ENCODE results near the gene PIPOX.

- TF ChIP-seq POLR2A (IDR thresholded peaks at IDR 0.05) (no peak), CTCF (IDR thresholded peaks at IDR 0.05) (no peak)
Measured at GRCh38 chr17:29032013-29032856, 10.7 kb upstream of the PIPOX start.
